GM18517 (cell line): ENCODE measurements around the gene LAPTM5.

ENCODE experiments used
- ATAC-seq: cut with Tn5 transposase; IDR thresholded peaks from one replicate; pipeline ENCODE4 v1.9.1; 2021; ENCODE audit warnings: mild to moderate bottlenecking, moderate library complexity; ENCODE audit not compliant: unreplicated experiment

Gene LAPTM5

GRCh38 chr1:30745156-30745833 lies 12.3 kb downstream of the LAPTM5 start:
- no peak for ATAC-seq

- no peak for ATAC-seq
Measured at GRCh38 chr1:30744060-30744756, 13.4 kb downstream of the LAPTM5 start.

GRCh38 chr1:30743584-30744059 lies 14.0 kb downstream of the LAPTM5 start:
- ATAC-seq, result no peak

GRCh38 chr1:30742963-30743559 lies 14.5 kb downstream of the LAPTM5 start:
- no peak for ATAC-seq

- ATAC-seq, result no peak
Measured at GRCh38 chr1:30742300-30742962, 15.1 kb downstream of the LAPTM5 start.

- no peak for ATAC-seq
Measured at GRCh38 chr1:30741239-30741894, 16.2 kb downstream of the LAPTM5 start.

- no peak for ATAC-seq
Measured at GRCh38 chr1:30740251-30741238, 17.0 kb downstream of the LAPTM5 start.

- ATAC-seq, result no peak
Measured at GRCh38 chr1:30739601-30740000, 18.0 kb downstream of the LAPTM5 start.

- no peak for ATAC-seq
Measured at GRCh38 chr1:30738715-30739559, 18.6 kb downstream of the LAPTM5 start.

- ATAC-seq, result no peak
Measured at GRCh38 chr1:30738040-30738714, 19.4 kb downstream of the LAPTM5 start.

GRCh38 chr1:30737357-30738039 lies 20.1 kb downstream of the LAPTM5 start:
- no peak for ATAC-seq

GRCh38 chr1:30735668-30736498 lies 21.7 kb downstream of the LAPTM5 start:
- ATAC-seq, result no peak

GRCh38 chr1:30735124-30735523 lies 22.4 kb downstream of the LAPTM5 start:
- ATAC-seq, result no peak

- ATAC-seq, result no peak
Measured at GRCh38 chr1:30734580-30734979, 23.0 kb downstream of the LAPTM5 start.

- ATAC-seq, result no peak
Measured at GRCh38 chr1:30734106-30734505, 23.5 kb downstream of the LAPTM5 start.

- ATAC-seq, result no peak
Measured at GRCh38 chr1:30733493-30733892, 24.1 kb downstream of the LAPTM5 start.
